ENCODE measurements around the gene ANKRD31.

DNA sequence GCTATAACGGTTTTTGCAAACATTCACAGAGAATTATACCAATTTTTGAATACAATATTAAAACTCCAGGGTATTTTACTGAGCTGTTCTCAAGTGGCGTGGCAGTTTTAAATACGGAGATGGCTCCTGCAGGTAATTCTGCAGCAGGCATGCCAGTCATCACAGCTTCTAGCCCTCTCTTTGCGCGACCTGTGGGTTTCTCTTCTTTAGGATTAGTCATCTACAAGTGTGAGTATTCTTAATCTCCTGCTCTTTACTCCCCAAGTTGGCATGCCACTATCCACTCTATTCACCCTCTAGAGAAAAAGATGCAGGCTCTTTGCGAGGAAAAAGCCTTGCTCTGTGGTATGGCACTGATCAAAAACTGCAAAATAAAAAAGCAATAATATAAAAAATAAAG is 43.9 kb downstream of the ANKRD31 start:
- TF ChIP-seq, protein P1, sequence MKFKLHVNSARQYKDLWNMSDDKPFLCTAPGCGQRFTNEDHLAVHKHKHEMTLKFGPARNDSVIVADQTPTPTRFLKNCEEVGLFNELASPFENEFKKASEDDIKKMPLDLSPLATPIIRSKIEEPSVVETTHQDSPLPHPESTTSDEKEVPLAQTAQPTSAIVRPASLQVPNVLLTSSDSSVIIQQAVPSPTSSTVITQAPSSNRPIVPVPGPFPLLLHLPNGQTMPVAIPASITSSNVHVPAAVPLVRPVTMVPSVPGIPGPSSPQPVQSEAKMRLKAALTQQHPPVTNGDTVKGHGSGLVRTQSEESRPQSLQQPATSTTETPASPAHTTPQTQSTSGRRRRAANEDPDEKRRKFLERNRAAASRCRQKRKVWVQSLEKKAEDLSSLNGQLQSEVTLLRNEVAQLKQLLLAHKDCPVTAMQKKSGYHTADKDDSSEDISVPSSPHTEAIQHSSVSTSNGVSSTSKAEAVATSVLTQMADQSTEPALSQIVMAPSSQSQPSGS (CRISPR knock-in tag; IDR thresholded peaks at IDR 0.05; ENCODE audit: borderline replicate concordance, low read depth): no peak
- TF ChIP-seq FOXJ3 (CRISPR knock-in tag; IDR thresholded peaks at IDR 0.05; ENCODE audit: borderline replicate concordance) (no peak), ZNF138 (CRISPR knock-in tag; conservative IDR thresholded peaks at IDR 0.05) (no peak), CREM (CRISPR knock-in tag; IDR thresholded peaks at IDR 0.05) (no peak), ZBTB21 (CRISPR knock-in tag; IDR thresholded peaks at IDR 0.05; ENCODE audit: borderline replicate concordance) (no peak), NFE2L1 (CRISPR knock-in tag; IDR thresholded peaks at IDR 0.05) (no peak), ELF4 (CRISPR knock-in tag; IDR thresholded peaks at IDR 0.05; ENCODE audit: low read depth) (no peak), TP53 (CRISPR knock-in tag; IDR thresholded peaks at IDR 0.05) (no peak), FOXK1 (CRISPR knock-in tag; IDR thresholded peaks at IDR 0.05) (no peak), ZNF263 (CRISPR knock-in tag; IDR thresholded peaks at IDR 0.05; ENCODE audit: low read depth) (no peak)
- TF ChIP-seq, protein P2, sequence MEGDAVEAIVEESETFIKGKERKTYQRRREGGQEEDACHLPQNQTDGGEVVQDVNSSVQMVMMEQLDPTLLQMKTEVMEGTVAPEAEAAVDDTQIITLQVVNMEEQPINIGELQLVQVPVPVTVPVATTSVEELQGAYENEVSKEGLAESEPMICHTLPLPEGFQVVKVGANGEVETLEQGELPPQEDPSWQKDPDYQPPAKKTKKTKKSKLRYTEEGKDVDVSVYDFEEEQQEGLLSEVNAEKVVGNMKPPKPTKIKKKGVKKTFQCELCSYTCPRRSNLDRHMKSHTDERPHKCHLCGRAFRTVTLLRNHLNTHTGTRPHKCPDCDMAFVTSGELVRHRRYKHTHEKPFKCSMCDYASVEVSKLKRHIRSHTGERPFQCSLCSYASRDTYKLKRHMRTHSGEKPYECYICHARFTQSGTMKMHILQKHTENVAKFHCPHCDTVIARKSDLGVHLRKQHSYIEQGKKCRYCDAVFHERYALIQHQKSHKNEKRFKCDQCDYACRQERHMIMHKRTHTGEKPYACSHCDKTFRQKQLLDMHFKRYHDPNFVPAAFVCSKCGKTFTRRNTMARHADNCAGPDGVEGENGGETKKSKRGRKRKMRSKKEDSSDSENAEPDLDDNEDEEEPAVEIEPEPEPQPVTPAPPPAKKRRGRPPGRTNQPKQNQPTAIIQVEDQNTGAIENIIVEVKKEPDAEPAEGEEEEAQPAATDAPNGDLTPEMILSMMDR (IDR thresholded peaks at IDR 0.05): no peak
- TF ChIP-seq, protein P3, sequence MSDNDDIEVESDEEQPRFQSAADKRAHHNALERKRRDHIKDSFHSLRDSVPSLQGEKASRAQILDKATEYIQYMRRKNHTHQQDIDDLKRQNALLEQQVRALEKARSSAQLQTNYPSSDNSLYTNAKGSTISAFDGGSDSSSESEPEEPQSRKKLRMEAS (CRISPR knock-in tag; IDR thresholded peaks at IDR 0.05): no peak
- TF ChIP-seq, protein P4, sequence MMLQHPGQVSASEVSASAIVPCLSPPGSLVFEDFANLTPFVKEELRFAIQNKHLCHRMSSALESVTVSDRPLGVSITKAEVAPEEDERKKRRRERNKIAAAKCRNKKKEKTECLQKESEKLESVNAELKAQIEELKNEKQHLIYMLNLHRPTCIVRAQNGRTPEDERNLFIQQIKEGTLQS (CRISPR knock-in tag; conservative IDR thresholded peaks at IDR 0.05): no peak
- TF ChIP-seq, protein P5, sequence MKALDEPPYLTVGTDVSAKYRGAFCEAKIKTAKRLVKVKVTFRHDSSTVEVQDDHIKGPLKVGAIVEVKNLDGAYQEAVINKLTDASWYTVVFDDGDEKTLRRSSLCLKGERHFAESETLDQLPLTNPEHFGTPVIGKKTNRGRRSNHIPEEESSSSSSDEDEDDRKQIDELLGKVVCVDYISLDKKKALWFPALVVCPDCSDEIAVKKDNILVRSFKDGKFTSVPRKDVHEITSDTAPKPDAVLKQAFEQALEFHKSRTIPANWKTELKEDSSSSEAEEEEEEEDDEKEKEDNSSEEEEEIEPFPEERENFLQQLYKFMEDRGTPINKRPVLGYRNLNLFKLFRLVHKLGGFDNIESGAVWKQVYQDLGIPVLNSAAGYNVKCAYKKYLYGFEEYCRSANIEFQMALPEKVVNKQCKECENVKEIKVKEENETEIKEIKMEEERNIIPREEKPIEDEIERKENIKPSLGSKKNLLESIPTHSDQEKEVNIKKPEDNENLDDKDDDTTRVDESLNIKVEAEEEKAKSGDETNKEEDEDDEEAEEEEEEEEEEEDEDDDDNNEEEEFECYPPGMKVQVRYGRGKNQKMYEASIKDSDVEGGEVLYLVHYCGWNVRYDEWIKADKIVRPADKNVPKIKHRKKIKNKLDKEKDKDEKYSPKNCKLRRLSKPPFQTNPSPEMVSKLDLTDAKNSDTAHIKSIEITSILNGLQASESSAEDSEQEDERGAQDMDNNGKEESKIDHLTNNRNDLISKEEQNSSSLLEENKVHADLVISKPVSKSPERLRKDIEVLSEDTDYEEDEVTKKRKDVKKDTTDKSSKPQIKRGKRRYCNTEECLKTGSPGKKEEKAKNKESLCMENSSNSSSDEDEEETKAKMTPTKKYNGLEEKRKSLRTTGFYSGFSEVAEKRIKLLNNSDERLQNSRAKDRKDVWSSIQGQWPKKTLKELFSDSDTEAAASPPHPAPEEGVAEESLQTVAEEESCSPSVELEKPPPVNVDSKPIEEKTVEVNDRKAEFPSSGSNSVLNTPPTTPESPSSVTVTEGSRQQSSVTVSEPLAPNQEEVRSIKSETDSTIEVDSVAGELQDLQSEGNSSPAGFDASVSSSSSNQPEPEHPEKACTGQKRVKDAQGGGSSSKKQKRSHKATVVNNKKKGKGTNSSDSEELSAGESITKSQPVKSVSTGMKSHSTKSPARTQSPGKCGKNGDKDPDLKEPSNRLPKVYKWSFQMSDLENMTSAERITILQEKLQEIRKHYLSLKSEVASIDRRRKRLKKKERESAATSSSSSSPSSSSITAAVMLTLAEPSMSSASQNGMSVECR (CRISPR knock-in tag; IDR thresholded peaks at IDR 0.05; ENCODE audit: borderline replicate concordance): no peak

All from WTC11 (cell line).